GM04503 (cell line): ENCODE results near the gene DTNB.
"Not testable (repeated sequence)": the region's sequence is repeated elsewhere in the genome, so short reads cannot be mapped to it uniquely, and the experiment has no call there.

Source experiments
- DNase-seq: peaks from one replicate; pipeline ENCODE4 v3.0.0-alpha.2; 2012; ENCODE audit warnings: low read depth

DTNB gene

GRCh38 chr2:25682082-25682481 lies 8.7 kb upstream of the DTNB start:
- no peak for DNase-seq

DNA sequence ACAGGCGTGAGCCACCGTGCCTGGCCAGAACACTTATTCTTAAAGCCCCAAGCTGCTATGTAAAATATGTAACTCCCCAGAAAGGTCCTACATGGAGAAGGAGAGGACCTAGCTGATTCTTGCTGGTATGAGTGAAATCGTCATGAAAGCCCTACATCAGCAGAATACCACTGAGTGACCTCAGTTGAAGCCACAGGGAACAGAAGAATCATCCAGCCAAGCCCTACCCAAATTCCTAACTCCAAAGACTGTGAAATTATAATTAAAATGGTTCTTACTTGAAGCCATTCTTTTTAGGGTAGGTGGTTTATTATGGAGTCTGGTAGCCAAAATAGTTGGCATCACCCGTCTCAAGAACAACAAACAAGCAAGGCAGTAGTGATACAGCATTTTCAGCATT lies 4.5 kb upstream of the DTNB start:
- no peak for DNase-seq

DNA sequence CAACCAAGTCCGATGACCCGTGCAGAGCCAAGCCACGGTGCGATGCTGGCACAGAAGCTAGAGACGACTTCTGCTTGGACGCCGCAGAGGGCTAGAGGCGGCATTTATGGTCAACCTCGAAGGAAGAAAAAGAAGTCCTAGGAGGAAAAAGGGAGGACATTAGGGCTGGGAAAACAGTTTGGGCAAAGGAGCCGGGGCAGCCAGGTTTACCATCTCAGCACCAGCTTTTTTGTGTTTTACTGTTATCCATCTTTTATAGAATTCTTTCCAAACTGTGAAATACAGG lies 643 bp upstream of the DTNB start:
- no peak for DNase-seq

- no peak for DNase-seq
Observed at GRCh38 chr2:25672494-25673299, 680 bp downstream of the DTNB start.

- no peak for DNase-seq
Observed at GRCh38 chr2:25671622-25672021, 1.8 kb downstream of the DTNB start.

GRCh38 chr2:25669520-25669919 lies 3.9 kb downstream of the DTNB start:
- DNase-seq, result no peak

- DNase-seq, result no peak
Observed at GRCh38 chr2:25666218-25666617, 7.2 kb downstream of the DTNB start.

DNA sequence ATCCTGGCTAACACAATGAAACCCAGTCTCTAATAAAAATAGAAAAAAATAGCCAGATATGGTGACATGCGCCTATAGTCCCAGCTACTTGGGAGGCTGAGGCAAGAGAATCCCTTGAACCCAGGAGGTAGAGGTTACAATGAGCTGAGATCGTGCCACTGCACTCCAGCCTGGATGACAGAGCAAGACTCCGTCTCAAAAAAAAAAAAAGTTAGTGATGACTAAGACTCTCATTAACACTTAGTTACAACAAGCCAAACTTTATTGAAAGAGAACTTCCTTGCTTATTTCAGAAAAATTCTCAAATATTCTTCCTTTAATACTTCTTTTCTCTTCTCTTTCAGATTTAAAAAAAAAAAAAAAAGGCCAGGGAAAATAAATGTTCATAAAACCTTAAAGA lies 7.9 kb downstream of the DTNB start:
- DNase-seq, result not testable (repeated sequence)

- DNase-seq, result no peak
Observed at GRCh38 chr2:25664965-25665307, 8.4 kb downstream of the DTNB start.

DNA sequence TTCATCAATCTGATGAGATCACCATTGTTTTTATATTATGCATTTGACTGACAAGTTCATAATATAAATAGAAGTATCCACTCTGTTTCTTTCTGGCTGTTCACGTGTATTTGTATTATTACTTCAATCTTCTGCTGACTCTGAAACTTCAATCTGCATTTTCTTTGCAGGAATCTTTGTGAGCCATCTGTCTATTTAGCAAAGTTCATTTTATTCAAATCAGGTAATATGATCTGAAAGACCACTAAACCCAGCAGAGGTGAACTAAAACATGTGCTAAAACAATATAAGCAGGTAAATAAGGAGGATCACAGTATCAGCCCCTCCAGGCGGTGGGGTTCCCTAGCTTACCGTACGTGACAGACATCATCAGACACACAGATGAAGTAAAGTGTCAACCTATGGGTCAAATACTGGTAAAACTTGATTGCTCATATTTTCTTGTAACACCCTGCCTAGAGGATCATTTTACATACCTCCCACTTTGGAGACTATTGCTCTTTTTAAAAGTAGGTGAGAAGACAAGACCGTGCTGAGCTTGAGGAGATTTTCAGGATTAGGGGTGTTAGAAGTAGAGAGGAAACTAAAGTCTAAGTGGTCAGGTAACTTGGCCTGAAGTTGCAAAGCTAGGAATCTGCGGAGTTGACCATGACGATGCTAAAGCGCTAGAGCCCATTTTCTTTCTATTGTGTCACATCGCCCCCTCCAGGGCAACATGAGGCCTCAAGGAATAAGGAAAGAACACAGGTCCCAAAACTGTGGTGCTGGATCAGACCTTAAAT lies 9.0 kb downstream of the DTNB start:
- DNase-seq, result no peak

DNA sequence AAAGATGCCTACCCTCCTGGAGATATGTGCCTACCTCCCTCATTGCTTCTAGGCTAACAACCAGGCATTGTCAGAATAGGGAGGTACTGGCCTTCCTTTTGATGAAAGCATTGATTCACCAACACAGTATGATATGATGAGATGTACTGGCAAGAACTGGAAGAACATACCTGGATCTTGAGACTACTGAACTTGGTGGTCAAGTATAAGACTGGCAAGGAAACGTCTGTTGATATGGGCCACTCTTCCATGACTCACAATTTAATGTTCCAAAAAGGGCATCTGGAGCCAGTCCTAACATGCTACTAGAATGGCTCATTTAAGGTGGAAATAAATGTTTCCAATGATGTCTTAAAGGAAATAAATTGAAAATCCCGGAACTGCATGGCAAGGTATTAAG lies 18.1 kb downstream of the DTNB start:
- no peak for DNase-seq

DNA sequence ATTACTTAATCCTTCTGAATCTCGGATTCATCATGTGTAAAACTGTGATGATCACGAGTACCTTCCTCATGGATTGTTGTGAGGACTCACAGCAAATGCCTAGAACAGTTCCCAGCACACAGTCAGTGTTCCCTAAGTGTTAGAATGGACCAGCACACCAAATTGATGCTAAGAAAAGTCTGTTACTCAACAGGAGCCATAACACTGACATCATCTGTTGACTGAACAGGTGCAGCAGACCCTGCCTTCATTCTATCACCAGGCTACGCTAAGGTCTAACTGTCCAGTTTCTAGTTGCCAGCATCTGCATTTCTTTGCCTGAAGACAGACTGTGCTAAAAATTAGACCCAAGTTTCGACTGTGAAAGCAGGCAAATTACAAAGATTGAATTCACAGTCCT lies 18.6 kb downstream of the DTNB start:
- no peak for DNase-seq

- DNase-seq, result no peak
Observed at GRCh38 chr2:25651782-25652455, 21.5 kb downstream of the DTNB start.

DNA sequence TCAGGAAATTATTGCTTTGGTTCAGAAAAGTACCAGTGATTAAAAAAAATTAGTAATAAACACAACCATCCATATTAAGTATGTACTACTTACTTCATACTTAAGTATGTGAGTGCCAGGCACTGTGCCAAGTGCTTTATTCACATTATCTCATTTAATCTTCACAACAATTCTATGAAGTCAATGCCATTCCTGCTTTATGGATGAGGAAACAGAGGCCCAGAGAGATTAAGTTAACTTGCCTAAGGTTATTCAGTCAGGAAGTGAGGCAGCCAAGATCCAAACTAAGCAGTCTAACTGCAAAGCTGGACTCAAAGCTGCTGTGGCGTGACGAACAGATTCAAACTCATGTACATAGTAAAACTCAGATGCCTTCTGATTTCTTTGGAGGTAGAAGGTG lies 22.3 kb downstream of the DTNB start:
- no peak for DNase-seq

DNA sequence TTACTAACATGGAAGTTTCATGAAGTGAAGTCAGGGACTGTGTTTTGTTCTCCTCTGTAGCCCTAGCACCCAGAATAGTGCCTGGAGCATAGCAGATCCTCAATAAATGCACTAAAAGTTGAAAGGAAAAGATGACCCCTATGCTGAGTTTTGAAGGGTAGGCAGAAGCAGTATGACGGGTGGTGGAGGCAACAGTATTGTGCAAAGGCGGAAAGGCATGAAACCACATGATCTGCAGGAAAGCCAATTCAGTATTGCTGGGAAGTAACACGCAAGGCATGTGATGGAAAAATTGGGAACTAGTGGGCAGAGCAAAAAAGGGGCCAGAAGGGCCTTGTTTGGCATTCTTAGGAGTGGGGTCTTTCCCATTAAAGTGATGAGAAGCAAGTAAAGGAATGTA lies 23.1 kb downstream of the DTNB start:
- DNase-seq, result no peak

GRCh38 chr2:25649786-25650185 lies 23.6 kb downstream of the DTNB start:
- DNase-seq, result no peak

DNA sequence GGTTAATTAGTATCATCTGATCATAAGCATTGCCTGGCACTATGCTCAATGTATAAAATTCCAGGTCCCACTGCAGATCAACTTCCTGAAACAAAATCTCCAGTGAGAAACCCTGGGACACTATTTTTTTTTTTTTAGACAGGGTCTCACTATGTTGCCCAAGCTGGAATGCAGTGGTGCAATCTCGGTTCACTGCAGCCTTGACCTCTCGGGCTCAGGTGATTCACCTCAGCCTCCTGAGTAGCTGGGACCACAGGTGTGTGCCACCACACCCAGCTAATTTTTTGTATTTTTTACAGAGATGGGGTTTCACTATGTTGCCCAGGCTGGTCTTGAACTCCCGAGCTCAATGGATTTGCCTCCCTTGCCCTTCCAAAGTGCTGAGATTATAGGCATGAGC lies 31.1 kb downstream of the DTNB start:
- DNase-seq, result no peak

- no peak for DNase-seq
Observed at GRCh38 chr2:25639696-25640095, 33.7 kb downstream of the DTNB start.

GRCh38 chr2:25639131-25639530 lies 34.2 kb downstream of the DTNB start:
- no peak for DNase-seq

GRCh38 chr2:25635797-25636196 lies 37.6 kb downstream of the DTNB start:
- no peak for DNase-seq

GRCh38 chr2:25633801-25634200 lies 39.6 kb downstream of the DTNB start:
- not testable (repeated sequence) for DNase-seq

- DNase-seq, result no peak
Observed at GRCh38 chr2:25632396-25632795, 41.0 kb downstream of the DTNB start.

DNA sequence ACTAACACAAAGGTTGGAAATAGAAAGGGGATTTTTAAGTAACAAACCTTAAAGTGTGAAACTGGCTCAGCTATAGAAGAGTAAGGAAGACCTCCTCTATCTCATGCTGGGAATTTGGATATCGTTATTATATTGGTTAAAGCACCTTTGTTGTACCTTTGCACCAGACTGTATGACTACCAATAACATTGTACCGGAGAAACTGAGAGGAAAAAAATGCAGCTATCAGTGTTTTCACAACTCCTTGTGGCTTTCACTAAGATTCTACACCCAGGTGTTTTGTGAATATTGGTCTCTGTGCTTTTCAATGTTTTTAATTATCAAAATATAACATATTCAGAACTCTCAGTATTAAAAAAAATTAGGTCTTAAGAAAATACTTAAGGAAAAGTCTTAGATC lies 48.7 kb downstream of the DTNB start:
- DNase-seq, result no peak
